HAP-1 (cell line): ENCODE measurements around the gene UBE3C.

Experiments used
- DNase-seq, 2 experiments: peaks; one replicate each; pipeline ENCODE4 v3.0.0-alpha.2; 2016 to 2020; ENCODE audit warnings: low spot score in 2 of 2
- H3K27me3 ChIP-seq: fragments of 250-450 bp; sonication (Bioruptor Pico); 2 replicates; pipeline ENCODE4 v1.5.1; 2020; ENCODE audit warnings: low read depth, mild to moderate bottlenecking, moderate library complexity
- H3K36me3 ChIP-seq: fragments of 250-450 bp; sonication (Bioruptor Pico); replicated peaks from 2 replicates; pipeline ENCODE4 v1.5.1; 2020; ENCODE audit warnings: mild to moderate bottlenecking
- H3K4me1 ChIP-seq: fragments of 250-450 bp; sonication (Bioruptor Pico); 2 replicates; pipeline ENCODE4 v1.5.1; 2020; ENCODE audit warnings: mild to moderate bottlenecking
- H3K4me3 ChIP-seq: fragments of 250-450 bp; sonication (Bioruptor Pico); 2 replicates; pipeline ENCODE4 v1.5.1; 2020; ENCODE audit warnings: mild to moderate bottlenecking, moderate library complexity
- H3K9me3 ChIP-seq: fragments of 250-450 bp; sonication (Bioruptor Pico); 2 replicates; pipeline ENCODE4 v1.5.1; 2020; ENCODE audit warnings: mild to moderate bottlenecking, moderate library complexity
- in situ Hi-C: fragments of 300-500 bp; cut with MboI; formaldehyde crosslinking; loops from 3 replicates; pipeline ENCODE4 v1.14.3; 2020; ENCODE audit warnings: low sequenced_read_pairs, inconsistent platforms, mixed read lengths

UBE3C gene

DNA sequence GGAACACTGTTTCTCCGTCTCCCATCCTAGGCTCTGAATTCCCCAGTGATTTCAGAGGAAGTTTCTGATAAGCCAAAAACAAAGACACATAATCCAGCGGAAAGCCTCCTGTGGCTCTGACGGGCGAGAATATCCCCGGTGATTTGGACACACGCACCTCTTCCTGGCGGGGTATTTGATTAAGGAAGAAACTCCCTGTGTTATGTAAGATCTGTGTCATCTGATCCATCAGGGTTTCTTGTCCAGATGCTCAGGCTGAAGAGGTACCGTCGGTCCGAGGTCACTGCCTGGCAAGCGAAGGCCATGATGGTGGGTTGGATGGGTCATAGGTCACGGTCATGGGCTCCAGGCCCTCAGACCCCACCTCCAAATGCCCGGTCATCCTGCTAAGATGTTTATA is 158.5 kb downstream of the UBE3C start:
- in situ Hi-C loops = no loop called here
- no peaks in the 10 kb centered on the region for H3K4me1 ChIP-seq
- no peaks in the 10 kb centered on the region for H3K36me3 ChIP-seq
- no peaks in the 10 kb centered on the region for H3K9me3 ChIP-seq
- no peaks in the 10 kb centered on the region for H3K27me3 ChIP-seq
- no peak for DNase-seq
- H3K4me3 ChIP-seq = no peak overlapping the region

DNA sequence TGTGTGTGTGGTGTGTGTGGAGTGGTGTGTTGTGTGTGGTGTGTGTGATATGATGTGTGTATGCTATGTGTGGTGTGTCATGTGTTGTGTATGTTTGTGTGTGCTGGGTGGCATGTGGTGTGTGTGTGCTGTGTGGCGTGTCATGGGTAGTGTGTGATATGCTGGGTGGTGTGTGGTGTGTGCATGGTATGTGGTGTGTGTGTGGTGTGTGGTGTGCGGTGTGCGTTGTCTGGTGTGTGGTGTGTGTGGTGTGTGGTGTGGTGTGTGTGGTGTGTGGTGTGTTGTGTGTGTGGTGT is 160.5 kb downstream of the UBE3C start:
- in situ Hi-C loops = no loop called here
- H3K4me1 ChIP-seq = no peaks in the 10 kb centered on the region
- no peaks in the 10 kb centered on the region for H3K27me3 ChIP-seq
- H3K36me3 ChIP-seq = no peaks in the 10 kb centered on the region
- DNase-seq = no peak
- H3K4me3 ChIP-seq = no peak overlapping the region
- H3K9me3 ChIP-seq = no peaks in the 10 kb centered on the region

DNA sequence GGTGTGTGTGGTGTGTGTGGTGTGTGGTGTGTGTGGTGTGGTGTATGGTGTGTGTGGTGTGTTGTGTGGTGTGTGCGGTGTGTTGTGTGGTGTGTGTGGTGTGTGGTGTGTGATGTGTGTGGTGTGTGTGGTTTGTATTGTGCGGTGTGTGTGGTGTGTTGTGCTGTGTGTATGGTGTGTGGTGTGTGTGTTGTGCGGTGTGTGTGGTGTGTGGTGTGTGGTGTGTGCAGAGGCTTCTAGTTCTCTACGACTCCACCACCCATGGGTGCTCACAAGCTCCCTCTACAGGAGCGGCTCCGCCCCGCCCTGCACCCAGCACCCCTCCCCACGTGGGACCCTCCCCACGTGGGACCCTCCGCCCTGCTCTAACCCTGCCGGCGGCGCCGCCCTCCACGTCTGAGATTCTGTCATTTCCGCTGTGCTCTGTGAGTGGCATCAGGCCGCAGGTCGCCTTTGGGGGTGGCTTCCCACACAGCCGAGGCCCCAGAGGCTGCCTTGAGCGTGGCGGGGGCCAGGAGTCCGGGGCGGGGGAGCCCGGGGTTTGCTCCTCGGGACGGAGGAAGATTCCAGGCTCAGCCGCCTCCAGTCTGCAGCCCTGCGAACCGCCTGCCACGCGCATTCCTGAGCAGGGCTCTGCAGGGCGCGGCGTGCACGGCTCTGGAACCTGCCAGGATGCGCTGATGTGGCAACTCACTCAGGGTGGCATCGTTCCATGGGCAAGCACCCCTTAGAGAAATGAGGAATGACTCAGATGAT is 161.1 kb downstream of the UBE3C start:
- in situ Hi-C loops = no loop called here
- Histone ChIP-seq H3K36me3 (no peaks in the 10 kb centered on the region), H3K4me3 (no peak overlapping the region), H3K27me3 (no peaks in the 10 kb centered on the region), H3K9me3 (no peaks in the 10 kb centered on the region), H3K4me1 (no peaks in the 10 kb centered on the region)
- no peak for DNase-seq

DNA sequence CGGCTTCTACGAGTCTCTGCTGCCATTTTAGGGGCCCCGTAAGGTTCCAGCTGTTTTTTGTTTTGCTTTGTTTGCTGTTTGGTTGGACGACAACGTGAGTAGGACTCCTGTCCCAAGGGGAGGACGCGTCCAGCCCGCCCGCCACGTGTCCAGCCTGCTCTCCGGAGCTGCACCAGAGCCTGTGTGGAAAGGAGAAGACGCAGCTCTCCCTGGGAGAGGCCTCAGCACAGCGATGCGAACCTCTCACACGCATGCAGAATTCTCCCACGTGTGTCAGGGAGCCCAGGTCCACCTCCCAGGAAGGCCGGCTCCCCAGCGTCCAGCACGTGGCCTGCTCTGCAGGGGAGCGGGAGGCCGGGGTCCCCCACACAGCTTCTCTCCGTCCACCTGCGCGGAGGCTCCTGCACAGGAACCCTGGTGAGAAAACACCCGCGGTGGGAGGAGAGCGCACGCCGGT is 161.7 kb downstream of the UBE3C start:
- Histone ChIP-seq H3K4me1 (no peaks in the 10 kb centered on the region), H3K4me3 (no peak overlapping the region), H3K27me3 (no peaks in the 10 kb centered on the region), H3K36me3 (no peaks in the 10 kb centered on the region), H3K9me3 (no peaks in the 10 kb centered on the region)
- in situ Hi-C loops = no loop called here
- no peak for DNase-seq

DNA sequence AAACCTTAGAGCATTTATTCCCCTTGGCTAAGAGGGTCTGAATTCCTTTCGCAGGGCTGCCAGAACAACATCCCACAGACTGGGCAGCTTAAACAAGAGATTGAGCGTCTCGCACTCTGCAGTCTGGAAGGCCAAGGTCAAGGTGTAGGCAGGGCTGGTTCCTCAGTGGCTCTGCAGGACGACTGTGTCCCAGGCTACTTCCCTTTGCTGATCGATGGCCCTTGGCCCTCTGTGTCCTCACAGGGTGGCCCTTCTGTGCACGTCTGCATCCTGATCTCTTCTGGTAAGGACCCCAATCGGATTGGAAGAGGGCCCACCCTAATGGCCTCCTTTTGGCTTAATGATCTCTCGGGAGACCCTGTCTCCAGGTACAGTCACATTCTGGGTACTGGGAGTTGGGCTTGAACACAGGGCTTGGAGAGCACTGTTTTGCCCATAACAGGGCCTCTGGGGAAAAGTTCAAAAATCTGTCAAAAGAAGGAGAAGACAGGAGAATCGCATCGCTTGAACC is 162.9 kb downstream of the UBE3C start:
- Histone ChIP-seq H3K4me1 (no peaks in the 10 kb centered on the region), H3K4me3 (no peak overlapping the region), H3K9me3 (no peaks in the 10 kb centered on the region), H3K27me3 (no peaks in the 10 kb centered on the region), H3K36me3 (no peaks in the 10 kb centered on the region)
- no peak for DNase-seq
- in situ Hi-C loops = no loop called here

DNA sequence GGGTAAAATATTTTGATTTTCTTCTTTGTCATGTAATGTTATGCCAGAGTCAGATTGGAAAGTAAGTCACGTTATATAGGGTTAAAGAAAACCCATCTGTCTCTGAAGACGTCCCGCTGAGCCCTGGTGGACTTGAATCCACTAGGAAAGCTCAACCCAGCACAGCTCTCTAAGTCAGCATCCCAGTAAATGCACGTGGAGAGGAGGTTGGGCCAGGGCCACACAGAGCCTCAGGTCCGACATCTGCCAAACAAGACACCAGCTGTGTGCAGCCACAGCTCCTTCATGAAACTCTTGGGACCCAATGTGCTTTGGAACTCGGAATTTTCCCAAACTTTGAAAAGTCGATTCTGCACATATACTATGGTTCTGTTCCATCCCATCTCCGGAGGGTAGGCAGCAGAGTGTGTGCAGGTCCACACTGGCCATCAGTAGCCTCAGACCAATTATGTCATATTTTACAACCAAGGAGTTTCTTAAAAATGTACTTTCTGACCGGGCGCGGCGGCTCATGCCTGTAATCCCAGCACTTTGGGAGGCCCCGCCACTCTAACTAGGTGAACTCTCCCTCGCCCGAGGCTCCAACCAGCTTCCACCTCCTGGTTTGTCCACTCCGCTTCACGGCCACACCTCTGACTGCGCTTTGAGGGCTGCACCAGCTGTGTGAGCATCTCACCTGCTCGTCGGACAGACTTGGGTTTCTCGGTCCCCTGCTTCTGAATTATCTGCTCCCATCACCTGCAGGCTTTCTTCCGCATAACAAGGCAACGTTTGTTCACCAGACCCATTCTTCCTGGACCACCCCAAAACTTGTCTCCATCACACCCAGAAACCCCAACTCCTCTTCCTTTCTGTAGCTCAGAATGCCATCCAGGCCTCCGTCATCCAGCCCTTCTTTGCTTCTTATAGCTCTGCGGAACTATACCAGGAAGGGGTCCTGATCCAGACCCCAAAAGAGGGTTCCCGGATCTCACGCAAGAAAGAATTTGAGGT is 168.4 kb downstream of the UBE3C start:
- in situ Hi-C loops = no loop called here
- H3K9me3 ChIP-seq = no peaks in the 10 kb centered on the region
- no peak for DNase-seq
- H3K27me3 ChIP-seq = no peaks in the 10 kb centered on the region
- peaks cover 6% of the 10 kb centered on the region for H3K4me1 ChIP-seq
- H3K4me3 ChIP-seq = no peak overlapping the region
- H3K36me3 ChIP-seq = no peaks in the 10 kb centered on the region

DNA sequence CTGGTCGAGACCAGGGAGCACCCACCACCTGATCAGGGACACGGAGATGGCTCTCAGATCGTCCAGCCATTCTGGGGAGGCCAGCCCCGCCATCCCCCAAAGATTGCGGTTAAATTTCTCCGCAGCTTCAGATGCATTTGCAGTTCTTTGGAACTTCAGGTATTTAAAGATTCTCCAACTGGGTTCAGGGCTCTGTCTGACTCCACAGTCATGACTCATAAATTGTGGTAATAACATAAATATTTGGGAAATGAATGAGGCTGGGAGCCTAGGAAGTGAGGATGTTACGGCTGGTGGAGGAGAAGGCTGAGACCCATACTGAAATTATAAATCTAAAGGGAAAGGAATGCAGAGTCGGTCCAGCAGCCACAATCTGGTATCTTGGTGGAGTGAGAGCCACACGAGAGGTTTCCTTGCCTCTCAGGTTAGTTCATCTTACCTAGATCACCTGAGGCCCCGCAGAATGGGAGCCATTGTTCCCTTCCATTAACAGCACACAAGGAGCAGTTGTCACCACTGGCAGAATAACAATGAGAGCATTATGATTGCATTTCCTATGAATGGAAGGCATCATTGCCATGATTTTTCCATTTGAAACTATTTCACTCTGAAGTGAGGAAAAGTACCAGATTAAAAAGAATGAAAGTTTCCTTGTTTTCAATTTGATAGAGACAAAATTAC is 171.4 kb downstream of the UBE3C start:
- Histone ChIP-seq H3K4me3 (no peak overlapping the region), H3K27me3 (no peaks in the 10 kb centered on the region), H3K4me1 (peaks cover 6% of the 10 kb centered on the region), H3K36me3 (no peaks in the 10 kb centered on the region), H3K9me3 (no peaks in the 10 kb centered on the region)
- DNase-seq = peak; percentile 49 to 59
- in situ Hi-C loops = no loop called here

DNA sequence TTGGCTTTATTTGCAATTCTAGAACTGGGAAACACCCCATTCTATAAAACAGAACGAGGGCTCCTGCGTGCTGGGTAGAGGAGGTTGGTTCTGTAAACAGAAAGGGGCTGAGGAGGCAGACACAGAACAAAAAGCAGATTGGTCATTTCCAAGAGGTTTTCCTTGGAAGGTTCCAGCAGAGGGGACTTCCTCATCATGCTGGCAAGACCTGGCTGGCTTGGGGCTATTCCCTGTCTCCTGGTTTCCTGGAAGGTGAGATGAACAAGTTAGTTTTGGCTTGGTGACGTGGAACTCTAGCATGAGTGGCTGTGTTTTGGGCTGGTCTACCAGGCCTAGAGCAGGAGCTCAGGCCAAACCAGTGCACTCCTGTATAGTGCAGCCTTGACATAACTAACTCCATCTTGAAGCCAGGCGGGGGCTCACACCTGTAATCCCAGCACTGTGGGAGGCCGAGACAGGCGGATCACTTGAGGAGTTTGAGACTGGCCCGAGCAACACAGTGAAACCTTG is 172.0 kb downstream of the UBE3C start:
- no peak overlapping the region for H3K4me3 ChIP-seq
- no peak for DNase-seq
- in situ Hi-C loops = no loop called here
- no peaks in the 10 kb centered on the region for H3K36me3 ChIP-seq
- H3K4me1 ChIP-seq = peaks cover 6% of the 10 kb centered on the region
- no peaks in the 10 kb centered on the region for H3K9me3 ChIP-seq
- no peaks in the 10 kb centered on the region for H3K27me3 ChIP-seq

DNA sequence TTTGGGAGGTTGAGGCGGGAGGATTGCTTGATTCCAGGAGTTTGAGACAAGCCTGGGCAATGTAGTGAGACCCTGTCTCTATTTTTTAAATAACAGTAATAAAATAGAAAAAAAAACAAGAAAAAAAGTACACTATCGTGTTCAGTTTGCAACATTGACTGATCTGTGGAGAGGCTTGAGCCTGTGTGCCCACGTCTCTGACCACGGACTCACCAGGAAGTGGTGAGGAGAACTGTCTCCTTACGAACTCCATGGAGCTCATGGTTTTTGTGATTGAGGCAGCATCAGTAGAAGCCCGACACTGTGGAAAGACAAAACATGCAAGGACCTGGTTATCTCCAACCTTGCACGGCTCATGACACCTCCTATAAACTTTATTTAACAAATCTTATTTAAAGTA is 174.2 kb downstream of the UBE3C start:
- in situ Hi-C loops = no loop called here
- Histone ChIP-seq H3K36me3 (no peaks in the 10 kb centered on the region), H3K27me3 (no peaks in the 10 kb centered on the region)

DNA sequence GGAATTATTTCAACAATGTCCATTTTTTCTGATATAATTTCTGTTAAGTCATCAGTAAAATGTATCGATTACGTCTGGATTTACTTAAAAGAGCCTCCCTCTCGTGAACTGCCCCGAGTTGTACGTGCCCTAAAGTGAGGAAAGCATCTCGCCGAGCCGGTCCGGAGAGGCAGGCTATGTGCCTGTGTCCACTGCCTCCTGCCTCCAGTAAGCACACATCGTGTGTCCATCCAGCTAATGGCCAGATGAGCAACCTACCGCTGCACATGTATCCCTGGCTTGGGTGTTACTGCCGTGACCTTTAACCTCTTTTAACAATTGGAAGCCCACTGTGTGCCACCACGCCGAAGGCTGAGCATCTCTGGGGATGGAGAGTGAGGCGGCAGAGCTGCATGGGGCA is 174.9 kb downstream of the UBE3C start:
- no peak overlapping the region for H3K4me3 ChIP-seq
- no peaks in the 10 kb centered on the region for H3K36me3 ChIP-seq
- H3K4me1 ChIP-seq = peaks cover 6% of the 10 kb centered on the region
- no peaks in the 10 kb centered on the region for H3K27me3 ChIP-seq
- no peaks in the 10 kb centered on the region for H3K9me3 ChIP-seq
- no peak for DNase-seq
- in situ Hi-C loops = no loop called here

More for the DNA sequence above, 174.2 kb downstream of the UBE3C start:
- no peak overlapping the region for H3K4me3 ChIP-seq
- peaks cover 6% of the 10 kb centered on the region for H3K4me1 ChIP-seq
- H3K9me3 ChIP-seq = no peaks in the 10 kb centered on the region
- DNase-seq = no peak

DNA sequence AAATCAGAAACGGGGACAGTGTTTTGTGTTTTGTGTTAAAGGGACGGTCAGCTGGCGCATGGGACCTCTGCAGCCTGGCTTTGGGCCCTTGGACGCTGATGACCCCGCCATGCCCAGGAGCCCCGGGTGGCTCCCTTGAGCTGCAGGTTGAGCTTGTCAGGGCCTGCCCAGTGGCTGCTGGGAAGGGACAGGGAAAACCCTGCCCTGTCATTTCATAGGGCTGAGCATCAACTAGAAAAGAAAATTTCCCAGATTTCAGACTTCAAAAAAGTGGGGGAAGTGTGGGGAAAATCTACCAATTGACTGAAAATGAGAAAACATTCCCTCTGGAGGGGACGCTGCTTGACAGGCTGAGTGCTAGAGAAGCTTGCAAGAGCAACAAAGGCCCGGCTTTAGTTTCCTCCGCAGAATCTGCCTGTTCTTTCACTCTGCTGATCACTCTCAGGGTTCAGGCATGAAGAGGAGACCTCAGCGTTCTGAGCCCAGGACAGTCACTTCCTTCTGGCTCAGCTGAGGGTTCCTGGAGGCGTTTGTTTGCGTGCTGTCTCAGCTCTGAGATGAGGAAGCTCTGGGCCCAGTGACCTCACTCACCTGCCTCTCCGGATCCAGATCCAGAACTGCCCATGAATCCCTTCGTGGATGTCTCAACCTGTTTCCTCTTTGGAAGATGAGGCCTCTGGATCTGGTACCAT is 179.4 kb downstream of the UBE3C start:
- no peak for DNase-seq
- Histone ChIP-seq H3K36me3 (no peaks in the 10 kb centered on the region), H3K27me3 (no peaks in the 10 kb centered on the region), H3K9me3 (no peaks in the 10 kb centered on the region), H3K4me3 (no peak overlapping the region), H3K4me1 (no peaks in the 10 kb centered on the region)
- in situ Hi-C loops = no loop called here
